PC-3 (cell line): ENCODE data around the gene TMEM141.

Experiments
- CTCF ChIP-seq: fragments of 300-600 bp; sonication (generic); conservative IDR thresholded peaks from 2 replicates; pipeline ENCODE4 v1.5.1; 2017; ENCODE audit warnings: antibody characterized with exemption, low read depth, mild to moderate bottlenecking, low read length
- EZH2 ChIP-seq: fragments of 300-600 bp; sonication (generic); IDR thresholded peaks from one replicate; pipeline ENCODE4 v1.6.1; 2017; ENCODE audit warnings: antibody characterized with exemption, mild to moderate bottlenecking, low read length; ENCODE audit not compliant: unreplicated experiment
- EZH2phosphoT487 ChIP-seq: fragments of 300-600 bp; sonication (generic); IDR thresholded peaks from 2 replicates; pipeline ENCODE4 v1.6.1; 2018; ENCODE audit warnings: mild to moderate bottlenecking, antibody characterized with exemption, low read length, borderline replicate concordance

- TF ChIP-seq EZH2 = no peak
- no peak for TF ChIP-seq CTCF
- no peak for TF ChIP-seq EZH2phosphoT487
Observed at GRCh38 chr9:136829412-136829811, 38.3 kb downstream of the TMEM141 start.
